HG03342 (cell line): ENCODE results near the gene CLPX.
"Not testable (repeated sequence)": the region's sequence is repeated elsewhere in the genome, so short reads cannot be mapped to it uniquely, and the experiment has no call there.

Experiments used
- ATAC-seq: cut with Tn5 transposase; IDR thresholded peaks from one replicate; pipeline ENCODE4 v1.9.1; 2021; ENCODE audit warnings: mild to moderate bottlenecking, moderate library complexity; ENCODE audit not compliant: unreplicated experiment

Gene CLPX

GRCh38 chr15:65184868-65185717, at the start of gene CLPX:
Gene CLPX, minus strand, starts transcription at chr15:65185342. Its CDS starts 189 bp downstream, at chr15:65185153.
- peak; percentile 74 for ATAC-seq

- no peak for ATAC-seq
Measured at GRCh38 chr15:65233696-65234095, 48.6 kb upstream of the CLPX start.

GRCh38 chr15:65232520-65232919, 47.4 kb upstream of the CLPX start:
- no peak for ATAC-seq

- no peak for ATAC-seq
Measured at GRCh38 chr15:65231306-65231705, 46.2 kb upstream of the CLPX start.

- ATAC-seq, result not testable (repeated sequence)
Measured at GRCh38 chr15:65226901-65227300, 41.8 kb upstream of the CLPX start.

- no peak for ATAC-seq
Measured at GRCh38 chr15:65226221-65226620, 41.1 kb upstream of the CLPX start.

GRCh38 chr15:65223996-65224395, 38.9 kb upstream of the CLPX start:
- no peak for ATAC-seq

- ATAC-seq, result no peak
Measured at GRCh38 chr15:65222891-65223290, 37.7 kb upstream of the CLPX start.

GRCh38 chr15:65221697-65222096, 36.6 kb upstream of the CLPX start:
- no peak for ATAC-seq

GRCh38 chr15:65219137-65219536, 34.0 kb upstream of the CLPX start:
- no peak for ATAC-seq

- ATAC-seq, result no peak
Measured at GRCh38 chr15:65217526-65218482, 32.7 kb upstream of the CLPX start.

- ATAC-seq, result no peak
Measured at GRCh38 chr15:65215496-65215895, 30.4 kb upstream of the CLPX start.

- ATAC-seq, result no peak
Measured at GRCh38 chr15:65214010-65214409, 28.9 kb upstream of the CLPX start.

GRCh38 chr15:65213241-65213640, 28.1 kb upstream of the CLPX start:
- ATAC-seq, result no peak

GRCh38 chr15:65212097-65212496, 27.0 kb upstream of the CLPX start:
- ATAC-seq, result no peak

GRCh38 chr15:65211482-65211982, 26.4 kb upstream of the CLPX start:
- no peak for ATAC-seq

GRCh38 chr15:65210770-65211481, 25.8 kb upstream of the CLPX start, which contains the start of gene CILP:
Gene CILP, minus strand, starts transcription at chr15:65211473. Its CDS starts 1,718 bp downstream, at chr15:65209755.
- ATAC-seq, result no peak

- ATAC-seq, result no peak
Measured at GRCh38 chr15:65209701-65210643, 24.8 kb upstream of the CLPX start.

GRCh38 chr15:65208647-65209046, 23.5 kb upstream of the CLPX start:
- no peak for ATAC-seq
